B cell (primary cell): ENCODE data around the gene RAP1GAP2. TPM values are rescaled to one million over a fixed set of nuclear protein-coding genes. Genes with fewer than 3 reads are reported as not detected.

ENCODE experiments used
- ATAC-seq: fragments of 200-7000 bp; cut with Tn5 transposase; one replicate; pipeline ENCODE4 v1.10.0; 2021; ENCODE audit warnings: low read depth, mild to moderate bottlenecking, moderate number of reproducible peaks, moderate library complexity
- CTCF ChIA-PET: fragments of 350-600 bp; sonication (Branson Sonifier 250); formaldehyde crosslinking; loops from one replicate; lab custom pipeline; 2021; ENCODE audit warnings: antibody characterized with exemption, inconsistent platforms; lab: Charles Lee
- POLR2A ChIA-PET: fragments of 350-600 bp; sonication (Branson Sonifier 250); formaldehyde crosslinking; loops from one replicate; lab custom pipeline; 2021; ENCODE audit warnings: antibody characterized with exemption; lab: Charles Lee
- DNase-seq: peaks from one replicate; pipeline ENCODE4 v3.0.0; 2013
- H2AFZ ChIP-seq: 2 replicates; pipeline ENCODE4 v1.6.1; 2012; ENCODE audit warnings: mild to moderate bottlenecking, low read depth, low read length; ENCODE audit not compliant: insufficient read depth, poor library complexity, severe bottlenecking
- H3K27ac ChIP-seq, 2 donors: 1 replicate in 1 of 2; 2 replicates in 1 of 2; pipeline ENCODE4 v1.5.1; 2012 to 2013; ENCODE audit warnings: low read length in 2 of 2, mild to moderate bottlenecking in 2 of 2, moderate library complexity in 1 of 2
- H3K27me3 ChIP-seq, 4 experiments: fragments of 200-600 bp in 1 of 4; sonication (generic) in 1 of 4; replicated peaks in 1 of 4; 1 replicate in 2 of 4; 2 replicates in 2 of 4; pipeline versions ENCODE4 v1.6.1 to v1.7.0; 2013 to 2016; ENCODE audit warnings: low read length in 3 of 4, mild to moderate bottlenecking in 2 of 4, mixed read lengths in 1 of 4, moderate library complexity in 1 of 4; ENCODE audit not compliant: insufficient read depth in 4 of 4, control insufficient read depth in 3 of 4; ENCODE audit errors: control extremely low read depth in 1 of 4
- H3K36me3 ChIP-seq, 2 experiments: replicated peaks in 1 of 2; 1 replicate in 1 of 2; 2 replicates in 1 of 2; pipeline versions ENCODE4 v1.6.1 to v1.7.1; 2013; ENCODE audit warnings: low read length in 1 of 2; ENCODE audit not compliant: insufficient read depth in 2 of 2, control insufficient read depth in 1 of 2; ENCODE audit errors: control extremely low read depth in 1 of 2, extremely low read depth in 1 of 2
- H3K4me1 ChIP-seq, 2 donors: fragments of 200-600 bp in 1 of 2; sonication (generic) in 1 of 2; 1 replicate in 1 of 2; 2 replicates in 1 of 2; pipeline versions ENCODE4 v1.5.1 to v1.6.1; 2013 to 2017; ENCODE audit warnings: low read length in 2 of 2; ENCODE audit not compliant: control insufficient read depth in 2 of 2, insufficient read depth in 2 of 2
- H3K4me2 ChIP-seq: replicated peaks from 2 replicates; pipeline ENCODE3; 2012; ENCODE audit warnings: mild to moderate bottlenecking, low read depth, low read length; ENCODE audit not compliant: poor library complexity, severe bottlenecking
- H3K4me3 ChIP-seq, 5 experiments: fragments of 200-600 bp in 1 of 5; sonication (generic) in 1 of 5; 1 replicate in 3 of 5; 2 replicates in 2 of 5; pipeline versions ENCODE4 v1.5.1 to v1.7.0; 2011 to 2016; ENCODE audit warnings: low read length in 4 of 5, mild to moderate bottlenecking in 4 of 5, low read depth in 2 of 5, control low read depth in 1 of 5, moderate library complexity in 1 of 5; ENCODE audit not compliant: insufficient read depth in 1 of 5; ENCODE audit errors: control extremely low read depth in 1 of 5, extremely low read depth in 1 of 5
- H3K79me2 ChIP-seq: fragments of 200-600 bp; sonication (generic); one replicate; pipeline ENCODE4 v1.6.0; 2016; ENCODE audit warnings: low read length; ENCODE audit not compliant: control insufficient read depth, insufficient read depth
- H3K9ac ChIP-seq: fragments of 200-600 bp; sonication (generic); 2 replicates; pipeline ENCODE4 v1.6.1; 2017; ENCODE audit warnings: mild to moderate bottlenecking, low read length, moderate library complexity
- H3K9me3 ChIP-seq, 3 donors: one replicate each; pipeline versions ENCODE4 v1.6.1 to v1.7.1; 2013; ENCODE audit warnings: low read length in 2 of 3; ENCODE audit not compliant: control insufficient read depth in 2 of 3, insufficient read depth in 1 of 3; ENCODE audit errors: control extremely low read depth in 1 of 3
- H4K20me1 ChIP-seq: 2 replicates; pipeline ENCODE4 v1.6.0; 2012; ENCODE audit warnings: mild to moderate bottlenecking, low read length; ENCODE audit not compliant: insufficient read depth, control insufficient read depth, poor library complexity, severe bottlenecking
- H3K27ac Mint-ChIP-seq: one replicate; pipeline ENCODE4 v1.8.0; 2021; ENCODE audit warnings: mixed read lengths
- H3K27me3 Mint-ChIP-seq: one replicate; pipeline ENCODE4 v1.8.0; 2021; ENCODE audit warnings: mixed read lengths
- H3K4me1 Mint-ChIP-seq: one replicate; pipeline ENCODE4 v1.8.0; 2021; ENCODE audit warnings: mixed read lengths
- H3K4me3 Mint-ChIP-seq: one replicate; pipeline ENCODE4 v1.8.0; 2021; ENCODE audit warnings: mixed read lengths
- H3K9me3 Mint-ChIP-seq: one replicate; pipeline ENCODE4 v1.8.0; 2022; ENCODE audit warnings: mixed read lengths; ENCODE audit not compliant: insufficient read depth
- CTCF ChIP-seq: fragments of 200-600 bp; IDR thresholded peaks from one replicate; pipeline ENCODE4 v1.8.0; 2022; ENCODE audit warnings: antibody characterized with exemption, mild to moderate bottlenecking
- EZH2 ChIP-seq: IDR thresholded peaks from 2 replicates; pipeline ENCODE4 v1.6.1; 2012; ENCODE audit warnings: borderline replicate concordance, low read depth, mild to moderate bottlenecking, moderate library complexity, low read length; ENCODE audit not compliant: insufficient read depth, poor library complexity, severe bottlenecking
- WGBS: methylation state at CpG from one replicate; pipeline ENCODE4 v1.1.5; 2013; ENCODE audit warnings: missing lambda C conversion rate; ENCODE audit not compliant: insufficient coverage; 5-methylcytosine and 5-hydroxymethylcytosine counted together
- intact Hi-C: fragments of 100-400 bp; cut with micrococcal nuclease; formaldehyde crosslinking; loops from one replicate; pipeline ENCODE4 v1.10.0; 2022
- polyA plus RNA-seq: library from polyadenylated mRNA; depleted of rRNA; stranded (reverse); fragments of >200 nt; gene quantifications from 2 replicates; pipeline ENCODE4 v1.2.3, GENCODE V29; 2012
- total RNA-seq, 2 donors: library from RNA; stranded (reverse); fragments of 120-200 nt in 1 of 2; gene quantifications; 1 replicate in 1 of 2; 2 replicates in 1 of 2; pipeline versions ENCODE4 v1.2.3 to v1.2.4, GENCODE V29; 2013 to 2022

Gene RAP1GAP2
- total and polyA plus RNA-seq, 2 donors (not counting 1 experiment from before 2014, with no cell fraction given): 14.9 to 16.4 TPM

- Histone ChIP-seq H3K4me3 (no peak overlapping the region), H3K4me1 (no peaks in the 10 kb centered on the region), H3K4me2 (no peak overlapping the region), H3K9me3 (no peaks in the 10 kb centered on the region), H2AFZ (no peak overlapping the region), H3K79me2 (no peaks in the 10 kb centered on the region), H4K20me1 (no peaks in the 10 kb centered on the region), H3K27me3 (no peaks in the 10 kb centered on the region), H3K36me3 (peaks cover 0 to 5% of the 10 kb centered on the region in 2 experiments), H3K27ac (no peak overlapping the region), H3K9ac (no peak overlapping the region)
- no peak for DNase-seq
- H3K27ac Mint-ChIP-seq: no peak overlapping the region
- peaks cover 13% of the 10 kb centered on the region for H3K4me1 Mint-ChIP-seq
- ChIA-PET CTCF (interaction anchor here (1.6 kb wide), 1 partner anchor 9 kb away, joined by 6 read pairs; the partner anchor contains the start of gene RAP1GAP2), POLR2A (no interaction called here)
- H3K27me3 Mint-ChIP-seq: no peaks in the 10 kb centered on the region
- no peaks in the 10 kb centered on the region for H3K9me3 Mint-ChIP-seq
- 97% methylated on average over 5 of the region's 7 CpGs for WGBS
- intact Hi-C loops: no loop called here
- TF ChIP-seq EZH2: no peak
- no peak for TF ChIP-seq CTCF
- no peak for ATAC-seq
- no peak overlapping the region for H3K4me3 Mint-ChIP-seq
Measured at GRCh38 chr17:2804912-2805311, 8.7 kb downstream of the RAP1GAP2 start.

GRCh38 chr17:2805961-2806360 is 9.7 kb downstream of the RAP1GAP2 start:
- Mint-ChIP-seq H3K4me1 (peaks cover 17% of the 10 kb centered on the region), H3K9me3 (no peaks in the 10 kb centered on the region), H3K27me3 (no peaks in the 10 kb centered on the region), H3K4me3 (no peak overlapping the region), H3K27ac (no peak overlapping the region)
- DNase-seq (no peak), ATAC-seq (no peak)
- Histone ChIP-seq H3K27ac (no peak overlapping the region), H3K36me3 (no peaks in the 10 kb centered on the region), H3K9me3 (no peaks in the 10 kb centered on the region), H3K4me2 (no peak overlapping the region), H3K9ac (no peak overlapping the region), H3K79me2 (no peaks in the 10 kb centered on the region), H4K20me1 (no peaks in the 10 kb centered on the region), H3K4me3 (no peak overlapping the region), H3K27me3 (no peaks in the 10 kb centered on the region), H3K4me1 (peaks cover 0 to 3% of the 10 kb centered on the region in 2 donors), H2AFZ (no peak overlapping the region)
- POLR2A ChIA-PET: no interaction called here
- CTCF ChIA-PET: interaction anchor here (0.9 to 1.6 kb wide), 2 partner anchors 10 to 13 kb away, joined by 4 to 6 read pairs; partner anchors contain the start of gene RAP1GAP2
- no peak for TF ChIP-seq CTCF
- no peak for TF ChIP-seq EZH2
- 93% methylated on average over 2 of the region's 3 CpGs for WGBS
- intact Hi-C loops: no loop called here
